ENCODE data around the gene CROCC2. TPM values are rescaled to one million over a fixed set of nuclear protein-coding genes. Genes with fewer than 3 reads are reported as not detected.

CROCC2 gene
- total RNA-seq, 1 experiment from 2014 or later = not detected

DNA sequence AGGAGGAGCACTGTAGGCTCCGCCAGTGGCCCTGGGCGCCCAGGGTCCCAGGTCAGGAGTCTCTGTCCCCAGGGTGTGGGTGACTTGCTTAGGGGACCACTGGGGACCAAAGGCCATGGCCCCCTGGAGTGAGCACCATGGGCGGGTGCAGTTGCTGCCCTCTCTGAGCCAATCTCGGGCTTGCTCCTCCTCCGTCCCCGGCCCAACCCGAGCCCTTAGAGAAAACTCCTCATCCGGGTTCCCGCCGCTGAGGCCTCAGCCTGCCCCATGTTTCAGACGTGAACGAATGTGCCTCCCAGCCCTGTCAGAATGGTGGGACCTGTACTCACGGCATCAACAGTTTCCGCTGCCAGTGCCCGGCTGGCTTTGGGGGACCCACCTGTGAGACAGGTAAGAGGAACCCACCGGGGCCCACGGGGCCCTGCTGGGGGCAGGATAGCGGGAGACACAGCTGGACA, 130.9 kb downstream of the CROCC2 start:
- no peak for DNase-seq (ENCODE audit: low read depth, low spot score)
- in situ Hi-C loops (cut with HindIII; ENCODE audit: low pct_unique_long_range_greater_than_20kb, low sequenced_read_pairs) = no loop called here

DNA sequence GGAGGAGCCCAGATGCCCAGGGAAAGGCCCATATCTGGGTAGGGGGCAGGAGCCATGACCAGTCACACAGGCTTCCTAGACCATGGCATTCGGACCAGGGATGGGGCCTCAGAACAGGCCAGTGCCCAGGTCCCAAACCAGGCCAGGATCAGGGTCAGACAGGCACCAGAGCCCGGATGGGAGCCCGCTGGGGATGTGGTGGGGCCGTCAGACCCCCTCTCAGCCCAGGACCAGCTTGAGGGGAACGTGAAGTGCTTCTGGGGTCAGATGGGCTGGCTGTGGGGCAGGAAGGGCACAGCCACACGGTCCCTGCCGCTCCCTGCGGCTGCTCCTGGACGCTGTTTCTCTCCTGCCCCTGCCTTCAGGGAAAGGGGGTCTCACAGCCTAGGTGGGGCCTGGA, 131.4 kb downstream of the CROCC2 start:
- no peak for DNase-seq (ENCODE audit: low read depth, low spot score)
- in situ Hi-C loops (cut with HindIII; ENCODE audit: low pct_unique_long_range_greater_than_20kb, low sequenced_read_pairs) = no loop called here

DNA sequence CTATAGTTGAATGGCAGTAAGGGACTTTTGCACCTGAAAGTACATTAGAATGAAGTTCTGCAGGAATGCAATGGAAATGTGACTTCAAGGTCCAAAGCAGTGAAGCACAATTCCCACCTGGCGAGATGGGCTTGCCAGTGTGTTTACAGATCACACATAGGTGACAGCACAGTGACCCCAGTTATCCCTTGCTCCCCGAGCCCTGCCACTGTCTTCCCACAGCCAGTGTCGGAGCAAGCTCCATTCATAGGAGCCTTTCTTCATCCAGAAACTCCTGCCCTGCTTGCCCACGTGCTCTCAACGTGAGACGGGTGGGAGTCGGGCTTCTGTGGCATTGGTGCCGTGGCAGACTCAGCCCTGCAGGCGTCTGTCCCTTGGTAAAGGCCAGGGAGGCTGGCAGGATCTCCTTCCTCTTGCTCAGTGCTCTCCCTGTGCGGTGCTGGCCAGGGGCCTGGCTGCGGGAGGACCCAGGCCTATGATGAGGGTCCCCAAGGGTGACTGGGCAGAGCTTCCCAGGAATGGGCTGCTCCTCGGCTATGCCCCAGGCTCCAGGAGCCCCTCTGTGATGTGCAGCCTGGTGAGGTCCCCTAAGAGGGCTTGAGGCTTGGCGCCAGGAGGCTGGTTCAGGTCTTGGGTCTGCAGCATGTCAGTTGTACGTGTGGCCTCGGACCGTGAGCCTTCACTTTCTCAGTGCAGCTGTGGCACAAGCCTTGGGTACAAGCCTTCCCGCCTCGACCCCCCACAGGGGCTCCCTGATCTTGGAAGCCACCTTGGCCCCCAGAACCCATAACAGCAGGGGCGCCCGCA, 132.4 kb downstream of the CROCC2 start:
- in situ Hi-C loops (cut with HindIII; ENCODE audit: low pct_unique_long_range_greater_than_20kb, low sequenced_read_pairs) = no loop called here

DNA sequence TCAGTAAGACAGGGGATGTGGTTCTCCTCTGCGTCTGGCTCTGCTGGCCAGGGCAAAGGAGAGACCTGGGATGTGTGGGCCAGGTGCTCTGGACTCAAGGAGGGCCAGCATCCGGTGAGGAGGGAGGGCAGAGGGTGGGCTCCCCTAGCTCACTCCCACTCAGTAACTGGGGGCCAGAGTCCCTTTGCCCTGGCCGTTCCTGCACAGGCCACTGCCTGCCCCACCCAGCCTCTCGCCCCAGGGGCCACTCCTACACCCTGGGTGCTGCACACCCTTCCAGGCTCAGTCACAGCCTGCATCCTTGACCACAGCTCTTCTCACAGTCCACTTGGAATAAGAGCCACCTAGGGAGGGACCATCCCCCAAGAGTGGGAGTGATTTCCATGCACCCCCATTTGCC, 133.3 kb downstream of the CROCC2 start:
- DNase-seq (ENCODE audit: low read depth, low spot score) = no peak
- in situ Hi-C loops (cut with HindIII; ENCODE audit: low pct_unique_long_range_greater_than_20kb, low sequenced_read_pairs) = no loop called here

More for the DNA sequence above, 132.4 kb downstream of the CROCC2 start:
- no peak for DNase-seq (ENCODE audit: low read depth, low spot score)

DNA sequence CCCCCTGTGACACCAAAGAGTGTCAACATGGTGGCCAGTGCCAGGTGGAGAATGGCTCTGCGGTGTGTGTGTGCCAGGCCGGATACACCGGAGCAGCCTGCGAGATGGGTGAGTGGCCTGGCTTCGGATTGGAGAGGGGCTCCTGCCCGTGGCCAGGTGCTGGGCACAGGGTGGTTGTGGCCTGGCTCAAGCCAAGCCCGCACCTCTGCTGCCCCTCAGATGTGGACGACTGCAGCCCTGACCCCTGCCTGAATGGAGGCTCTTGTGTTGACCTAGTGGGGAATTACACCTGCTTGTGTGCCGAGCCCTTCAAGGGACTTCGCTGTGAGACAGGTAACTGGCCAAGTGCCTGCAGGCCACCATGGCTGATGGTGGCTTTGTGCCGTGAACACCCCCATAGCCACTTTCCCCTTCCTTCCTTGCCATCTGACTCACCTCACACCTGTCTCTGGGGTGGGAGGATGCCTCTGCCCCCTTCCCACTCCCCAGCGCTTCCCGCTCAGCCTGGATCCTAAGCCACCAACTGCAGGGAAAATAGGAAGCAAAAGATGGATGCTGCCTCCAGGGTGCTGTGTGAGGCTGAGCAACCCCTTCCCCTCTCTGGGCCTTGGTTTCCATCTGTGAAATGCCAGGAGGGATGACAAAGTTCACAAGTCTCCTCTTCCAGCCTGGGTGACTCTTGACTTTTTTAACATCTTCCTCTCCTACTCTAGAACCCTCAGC, 134.1 kb downstream of the CROCC2 start:
- in situ Hi-C loops (cut with HindIII; ENCODE audit: low pct_unique_long_range_greater_than_20kb, low sequenced_read_pairs) = no loop called here
- no peak for DNase-seq (ENCODE audit: low read depth, low spot score)

DNA sequence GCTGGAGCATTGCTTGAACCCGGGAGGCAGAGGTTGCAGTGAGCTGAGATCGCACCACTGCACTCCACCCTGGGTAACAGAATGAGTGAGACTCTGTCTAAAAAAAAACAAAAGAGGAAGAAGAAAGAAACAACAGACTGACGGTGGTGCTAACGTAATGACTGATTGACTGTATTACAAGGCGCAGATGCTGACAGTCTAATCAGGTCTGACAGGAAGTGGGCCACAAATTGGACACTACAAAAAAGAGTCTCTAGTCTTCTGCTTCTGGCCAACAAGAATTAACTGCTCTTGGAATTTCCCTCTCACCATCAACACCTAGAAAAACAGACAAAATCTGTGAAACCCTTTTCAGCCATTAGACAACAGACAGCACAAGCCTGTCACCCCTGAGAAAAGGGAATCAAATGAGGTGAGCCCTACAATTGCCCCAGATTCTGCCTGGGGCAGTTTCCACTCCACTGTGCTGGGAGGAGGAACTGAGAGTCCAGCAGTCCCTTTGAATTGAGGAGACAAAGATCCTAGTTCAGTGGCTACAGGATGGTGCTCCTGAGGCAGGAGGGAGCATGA, 135.5 kb downstream of the CROCC2 start:
- in situ Hi-C loops (cut with HindIII; ENCODE audit: low pct_unique_long_range_greater_than_20kb, low sequenced_read_pairs) = no loop called here
- DNase-seq (ENCODE audit: low read depth, low spot score) = no peak

Other genes starting within 250 kb of the CROCC2 start
- not detected in 2 replicates for gene AQP12B, start 223.5 kb upstream of the CROCC2 start, total RNA-seq (2014; rRNA removed; shearing (Covaris generic))
- not detected in 2 replicates for gene AQP12A, start 214.5 kb upstream of the CROCC2 start, total RNA-seq (2014; rRNA removed; shearing (Covaris generic))
- 0.50 TPM in 1 of 2 replicates, not detected in the other for gene KIF1A, start 86.1 kb upstream of the CROCC2 start, total RNA-seq (2014; rRNA removed; shearing (Covaris generic))
- gene AGXT, start 37.5 kb upstream of the CROCC2 start, total RNA-seq (2014; rRNA removed; shearing (Covaris generic)) = 0.16 TPM in 1 of 2 replicates, not detected in the other
- gene MAB21L4, start 10.2 kb upstream of the CROCC2 start, total RNA-seq (2014; rRNA removed; shearing (Covaris generic)) = not detected in 2 replicates
- 0.11 and 0.13 TPM in 2 replicates for gene SNED1, start 92.3 kb downstream of the CROCC2 start, total RNA-seq (2014; rRNA removed; shearing (Covaris generic))
- gene MTERF4, start 196.0 kb downstream of the CROCC2 start, total RNA-seq (2014; rRNA removed; shearing (Covaris generic)) = 10.8 and 13.9 TPM in 2 replicates
- gene PASK, start 243.1 kb downstream of the CROCC2 start, total RNA-seq (2014; rRNA removed; shearing (Covaris generic)) = 2.8 and 3.4 TPM in 2 replicates
- 24.0 and 26.5 TPM in 2 replicates for gene PPP1R7, start 244.1 kb downstream of the CROCC2 start, total RNA-seq (2014; rRNA removed; shearing (Covaris generic))

Measured in SK-MEL-5 (cell line).